Tibial nerve (tissue), 4 donors: ENCODE data around the gene SHISA7. TPM values are rescaled to one million over a fixed set of nuclear protein-coding genes. Genes with fewer than 3 reads are reported as not detected.

Experiments
- DNase-seq, 2 donors: peaks; one replicate each; pipeline ENCODE4 v3.0.0-alpha.2; 2019; ENCODE audit warnings: low spot score in 2 of 2
- H3K27ac ChIP-seq, 4 donors: fragments of 200-600 bp; sonication (generic) in 3 of 4; one replicate each; pipeline ENCODE4 v1.5.1; 2017 to 2019; ENCODE audit warnings: mild to moderate bottlenecking in 1 of 4
- H3K27me3 ChIP-seq, 2 donors: fragments of 200-600 bp; sonication (generic) in 1 of 2; one replicate each; pipeline versions ENCODE4 v1.5.1 to v1.6.0; 2017 to 2019
- H3K36me3 ChIP-seq, 3 donors: fragments of 200-600 bp; sonication (generic); one replicate each; pipeline ENCODE4 v1.5.1; 2018 to 2019
- H3K4me1 ChIP-seq, 4 donors: fragments of 200-600 bp; sonication (generic) in 3 of 4; one replicate each; pipeline ENCODE4 v1.5.1; 2017 to 2019
- H3K4me3 ChIP-seq, 4 donors: fragments of 200-600 bp; sonication (generic) in 3 of 4; one replicate each; pipeline ENCODE4 v1.5.1; 2017 to 2019; ENCODE audit warnings: mild to moderate bottlenecking in 1 of 4, moderate library complexity in 1 of 4
- H3K9me3 ChIP-seq, 4 donors: fragments of 200-600 bp; sonication (generic) in 3 of 4; one replicate each; pipeline ENCODE4 v1.5.1; 2017 to 2019
- CTCF ChIP-seq, 5 experiments: fragments of 200-600 bp in 3 of 5; fragments of 450-650 bp in 2 of 5; sonication (generic) in 3 of 5; IDR thresholded peaks; one replicate each; pipeline ENCODE4 v1.5.1; 2016 to 2019; ENCODE audit warnings: antibody characterized with exemption in 5 of 5, mild to moderate bottlenecking in 3 of 5, moderate library complexity in 2 of 5
- EP300 ChIP-seq, 2 donors: sonication (generic); formaldehyde crosslinking; IDR thresholded peaks; one replicate each; pipeline ENCODE4 v1.6.1; 2017; ENCODE audit warnings: antibody characterized with exemption in 2 of 2, mild to moderate bottlenecking in 1 of 2
- POLR2A ChIP-seq, 2 donors: fragments of 450-650 bp; IDR thresholded peaks; one replicate each; pipeline ENCODE4 v1.6.1; 2017; ENCODE audit warnings: antibody characterized with exemption in 2 of 2, mild to moderate bottlenecking in 2 of 2, moderate library complexity in 2 of 2
- WGBS, 2 donors: methylation state at CpG; one replicate each; pipeline ENCODE4 v1.1.5; 2018; 5-methylcytosine and 5-hydroxymethylcytosine counted together
- total RNA-seq, 4 donors: library from RNA; depleted of rRNA; stranded (reverse); fragments of >200 nt; gene quantifications; one replicate each; pipeline ENCODE4 v1.1.0, GENCODE V29; 2016

SHISA7 gene
- total RNA-seq, 4 donors from 2014 or later = 0.42 to 4.1 (median 2.0) TPM

- Histone ChIP-seq H3K4me3 (peak within 1 kb of the TSS; percentile 61 to 94 (median 70)), H3K4me1 (peaks cover 0 to 31% (median 6%) of the 10 kb centered on the region in 4 donors), H3K27ac (peak within 1 kb of the TSS; percentile 87 to 94 (median 91)), H3K36me3 (peaks cover 0 to 4% (median 0%) of the 10 kb centered on the region in 3 donors), H3K9me3 (no peaks in the 10 kb centered on the region), H3K27me3 (no peaks in the 10 kb centered on the region)
- DNase-seq = peak; percentile 100
- WGBS, 2 donors = 1 to 2% methylated on average over 31 to 45 of the region's 54 CpGs
- TF ChIP-seq POLR2A (IDR thresholded peaks at IDR 0.05) (peak in 1 of 2 donors; percentile 74), CTCF (IDR thresholded peaks at IDR 0.05) (peak in 2 of 5 experiments; percentile 30 to 59), EP300 (IDR thresholded peaks at IDR 0.05) (peak; percentile 79 to 80)
Measured at GRCh38 chr19:55461259-55461973, 18.3 kb upstream of the SHISA7 start, which contains the start of gene ISOC2. ISOC2 (minus strand) TSS chr19:55461642; CDS start chr19:55456486, 5,156 bp downstream.

- peak overlapping the region; percentile 61 to 94 (median 70) for H3K4me3 ChIP-seq
- no peaks in the 10 kb centered on the region for H3K27me3 ChIP-seq
- peak; percentile 68 to 83 for DNase-seq
- TF ChIP-seq CTCF (IDR thresholded peaks at IDR 0.05) (no peak), EP300 (IDR thresholded peaks at IDR 0.05) (no peak), POLR2A (IDR thresholded peaks at IDR 0.05) (no peak)
- no peaks in the 10 kb centered on the region for H3K9me3 ChIP-seq
- peaks cover 0 to 31% (median 6%) of the 10 kb centered on the region in 4 donors for H3K4me1 ChIP-seq
- 8 to 10% methylated on average over 21 to 24 of the region's 24 CpGs for WGBS, 2 donors
- H3K27ac ChIP-seq = peak overlapping the region; percentile 87 to 94 (median 91)
- H3K36me3 ChIP-seq = peaks cover 0 to 10% (median 0%) of the 10 kb centered on the region in 3 donors
Measured at GRCh38 chr19:55460670-55461258, 17.7 kb upstream of the SHISA7 start.

GRCh38 chr19:55459950-55460657 lies 17.0 kb upstream of the SHISA7 start:
- Histone ChIP-seq H3K27me3 (no peaks in the 10 kb centered on the region), H3K27ac (peak overlapping the region; percentile 87 to 94 (median 91))

GRCh38 chr19:55459551-55459949 lies 16.4 kb upstream of the SHISA7 start:
- no peak overlapping the region for H3K4me3 ChIP-seq
- WGBS, 2 donors = 63 to 65% methylated on average over 7 to 8 of the region's 8 CpGs

More at GRCh38 chr19:55459950-55460657, 17.0 kb upstream of the SHISA7 start:
- Histone ChIP-seq H3K4me3 (peak overlapping the region in 3 of 4 donors; percentile 61 to 94 (median 66)), H3K36me3 (peaks cover 0 to 17% (median 0%) of the 10 kb centered on the region in 3 donors), H3K4me1 (peaks cover 0 to 31% (median 6%) of the 10 kb centered on the region in 4 donors), H3K9me3 (no peaks in the 10 kb centered on the region)
- no peak for TF ChIP-seq EP300 (IDR thresholded peaks at IDR 0.05)
- 17 to 18% methylated on average over 16 of the region's 16 CpGs for WGBS, 2 donors
- DNase-seq = no peak

More at GRCh38 chr19:55459551-55459949, 16.4 kb upstream of the SHISA7 start:
- Histone ChIP-seq H3K9me3 (no peaks in the 10 kb centered on the region), H3K4me1 (peaks cover 0 to 31% (median 6%) of the 10 kb centered on the region in 4 donors), H3K36me3 (peaks cover 0 to 23% (median 0%) of the 10 kb centered on the region in 3 donors), H3K27ac (peak overlapping the region in 3 of 4 donors; percentile 91 to 94 (median 91)), H3K27me3 (no peaks in the 10 kb centered on the region)
- TF ChIP-seq CTCF (IDR thresholded peaks at IDR 0.05) = no peak
- TF ChIP-seq EP300 (IDR thresholded peaks at IDR 0.05) = no peak
- no peak for TF ChIP-seq POLR2A (IDR thresholded peaks at IDR 0.05)
- DNase-seq = no peak
